Measurements from ENCODE around the gene ABCA3.

ABCA3 gene

DNA sequence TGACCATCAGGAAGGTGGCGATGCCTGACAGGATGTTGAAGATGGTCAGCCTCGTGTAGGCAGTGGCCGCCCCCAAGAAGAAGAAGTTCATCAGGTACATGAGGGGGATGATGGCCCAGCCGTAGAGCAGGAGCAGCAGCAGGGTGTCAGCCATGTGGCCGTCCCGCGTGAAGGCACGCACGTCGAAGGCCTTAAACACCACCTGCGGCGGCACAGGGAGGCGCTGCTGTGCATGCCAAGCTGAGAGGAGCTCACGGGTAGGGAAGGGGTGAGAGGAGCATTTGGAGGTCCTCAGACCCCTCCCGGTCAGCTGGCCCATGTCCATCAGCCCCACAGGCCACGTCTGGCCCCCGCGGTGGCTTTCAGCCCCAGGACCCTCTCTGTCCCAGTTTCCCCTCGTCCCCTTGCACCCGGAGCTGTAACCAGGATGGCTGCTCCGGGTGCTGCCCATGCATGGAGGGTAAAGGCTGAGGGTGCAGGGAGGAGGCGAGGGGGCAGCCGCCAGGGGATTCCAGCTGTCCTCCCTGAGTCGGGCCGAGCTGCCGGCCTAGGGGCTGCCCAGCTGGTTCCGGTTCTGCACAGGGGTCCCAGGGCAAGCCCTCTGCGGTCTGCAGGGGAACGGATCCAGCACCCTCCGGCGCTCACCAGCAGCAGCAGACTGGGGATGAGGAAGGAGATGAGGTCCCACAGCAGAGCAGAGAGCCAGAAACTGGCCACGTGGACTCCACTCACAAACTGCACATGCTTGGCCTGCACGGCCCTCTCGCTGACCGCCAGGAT is 55.5 kb downstream of the ABCA3 start:
- Histone ChIP-seq H3K4me3 (no peak overlapping the region), H3K27ac (no peak overlapping the region)

DNA sequence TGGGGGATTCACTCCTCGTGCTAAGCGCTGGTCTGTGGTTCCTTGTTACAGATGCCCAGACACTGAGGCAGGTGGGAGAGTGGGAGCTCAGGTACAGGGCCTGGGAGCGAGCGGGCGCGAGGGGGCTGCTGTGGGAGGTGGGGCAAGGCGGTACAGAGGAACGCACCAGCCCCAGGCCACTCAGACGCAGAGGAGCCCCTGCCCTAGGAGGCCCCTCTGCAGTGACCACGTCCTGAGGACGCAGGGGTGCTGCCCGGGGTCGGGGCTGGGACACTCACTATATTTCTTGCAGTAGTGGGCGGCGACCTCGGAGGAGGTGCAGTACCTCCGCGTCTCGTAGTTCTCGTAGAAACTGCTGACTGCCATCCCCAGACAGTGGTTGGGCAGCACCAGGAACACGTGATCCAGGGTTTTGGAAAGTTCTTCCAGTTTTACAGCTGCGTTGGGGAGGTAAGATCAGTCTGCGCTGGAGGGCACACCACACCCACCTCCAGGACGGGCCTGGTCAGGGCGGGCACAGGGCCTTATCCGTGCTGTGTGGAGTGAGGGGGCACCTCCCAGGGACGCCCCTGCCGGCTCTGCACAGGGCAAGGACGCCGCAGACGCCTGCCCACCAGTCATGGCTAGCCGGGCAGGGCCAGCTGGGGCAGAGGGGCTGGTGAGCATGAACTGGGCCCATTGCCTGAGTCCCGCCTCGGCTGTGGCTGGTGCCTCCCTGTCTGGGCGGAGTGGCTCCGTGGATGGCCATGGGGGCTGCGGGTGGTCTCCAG is 56.3 kb downstream of the ABCA3 start:
- Histone ChIP-seq H3K4me3 (no peak overlapping the region), H3K27ac (no peak overlapping the region)

DNA sequence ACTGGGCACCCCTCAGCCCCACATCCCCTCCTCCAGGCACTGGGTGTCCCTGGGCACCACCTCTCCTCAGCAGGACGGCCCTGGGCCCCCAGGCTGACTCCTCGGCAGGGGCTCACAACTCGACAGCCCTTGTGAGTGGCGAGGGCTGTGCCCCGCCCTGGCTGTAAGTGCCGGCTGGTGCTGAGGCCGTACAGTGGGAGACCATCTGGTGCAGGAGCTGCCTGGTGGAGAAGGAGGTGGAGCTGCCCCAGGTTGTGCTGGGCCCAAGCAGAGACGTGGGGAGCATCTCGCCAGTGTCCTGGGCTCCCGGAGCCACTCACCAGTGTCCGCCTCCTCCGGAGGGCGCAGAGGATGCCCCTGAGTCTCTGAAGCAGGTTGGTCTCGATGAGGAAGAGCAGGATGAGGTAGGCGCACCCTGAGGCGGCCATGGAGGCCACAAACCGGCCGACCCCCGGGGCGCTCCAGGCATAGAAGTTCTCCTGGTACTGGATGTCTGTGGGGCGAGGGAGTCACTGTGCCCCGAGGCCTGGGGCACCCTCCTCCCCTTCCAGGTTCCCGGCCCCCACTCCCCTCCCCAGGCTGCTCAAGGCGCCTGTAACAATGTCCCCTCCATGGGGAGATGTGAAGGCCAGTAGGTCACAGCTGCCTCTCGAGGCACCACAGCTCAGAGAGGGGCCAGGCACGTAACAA is 57.5 kb downstream of the ABCA3 start:
- Histone ChIP-seq H3K27ac (no peak overlapping the region), H3K4me3 (no peak overlapping the region)

DNA sequence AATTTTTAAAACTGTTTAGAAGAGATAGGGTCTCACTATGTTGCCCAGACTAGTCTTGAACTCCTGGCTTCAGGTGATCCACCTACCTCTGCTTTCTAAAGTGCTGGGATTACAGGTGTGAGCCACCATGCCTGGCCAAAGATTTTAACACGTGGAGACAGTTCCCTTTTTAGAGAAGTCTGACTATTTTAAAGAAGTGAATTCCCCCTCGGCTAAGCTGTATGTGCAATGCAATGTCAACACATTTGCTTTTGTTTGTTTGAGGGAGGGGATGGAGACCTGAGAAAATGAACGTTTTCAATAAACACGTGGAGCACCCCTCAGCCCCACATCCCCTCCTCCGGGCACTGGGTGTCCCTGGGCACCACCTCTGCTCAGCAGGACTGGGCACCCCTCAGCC is 58.3 kb downstream of the ABCA3 start:
- Histone ChIP-seq H3K27ac (no peak overlapping the region), H3K4me3 (no peak overlapping the region)

DNA sequence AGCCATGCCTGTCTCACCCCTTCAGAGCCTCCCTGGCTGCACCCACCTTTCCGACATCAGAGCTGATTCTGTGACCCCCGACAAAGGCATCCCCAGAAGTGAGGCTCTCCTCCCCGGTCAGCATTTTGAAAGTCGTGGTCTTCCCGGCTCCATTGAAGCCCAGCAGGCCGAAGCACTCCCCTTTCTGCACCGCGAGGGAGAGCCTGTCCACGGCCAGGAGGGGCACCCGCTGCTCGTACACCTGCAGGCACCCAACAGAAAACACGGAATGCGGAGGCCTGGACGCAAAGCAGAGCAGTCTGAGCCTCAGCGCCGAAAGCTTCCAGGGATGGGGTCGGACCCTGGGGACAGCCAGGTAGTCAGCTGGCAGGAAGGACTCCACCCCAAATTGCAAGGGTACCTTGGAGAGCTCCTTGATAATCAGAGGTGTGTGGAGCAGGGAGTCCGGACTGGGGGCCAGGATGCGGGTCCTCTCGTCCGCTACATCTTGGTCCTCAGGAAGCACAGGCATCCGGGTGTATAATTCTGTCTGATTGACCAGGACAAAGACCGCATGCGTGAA is 59.5 kb downstream of the ABCA3 start:
- H3K27ac ChIP-seq = no peak overlapping the region
- H3K4me3 ChIP-seq = no peak overlapping the region

DNA sequence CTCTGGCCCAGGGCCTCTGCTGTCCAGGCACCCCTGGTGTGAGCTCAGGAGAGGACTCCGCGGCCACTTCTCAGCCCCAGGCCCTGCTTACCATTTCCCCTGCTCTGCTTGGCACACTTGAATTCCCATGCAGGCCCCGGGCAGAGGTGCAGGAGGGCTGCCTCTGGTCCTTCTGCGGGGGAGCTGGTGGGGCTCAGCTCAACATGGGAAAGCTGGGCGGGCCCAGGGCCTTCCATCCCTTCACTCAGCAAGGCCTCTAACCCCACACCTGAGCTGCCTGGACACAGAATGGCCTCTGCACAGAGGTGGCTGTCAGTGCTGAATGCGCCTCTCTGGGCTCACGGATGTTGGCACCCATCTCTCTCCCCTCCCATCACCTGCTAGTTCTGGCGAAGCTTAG is 60.1 kb downstream of the ABCA3 start:
- H3K4me3 ChIP-seq = no peak overlapping the region
- no peak overlapping the region for H3K27ac ChIP-seq

DNA sequence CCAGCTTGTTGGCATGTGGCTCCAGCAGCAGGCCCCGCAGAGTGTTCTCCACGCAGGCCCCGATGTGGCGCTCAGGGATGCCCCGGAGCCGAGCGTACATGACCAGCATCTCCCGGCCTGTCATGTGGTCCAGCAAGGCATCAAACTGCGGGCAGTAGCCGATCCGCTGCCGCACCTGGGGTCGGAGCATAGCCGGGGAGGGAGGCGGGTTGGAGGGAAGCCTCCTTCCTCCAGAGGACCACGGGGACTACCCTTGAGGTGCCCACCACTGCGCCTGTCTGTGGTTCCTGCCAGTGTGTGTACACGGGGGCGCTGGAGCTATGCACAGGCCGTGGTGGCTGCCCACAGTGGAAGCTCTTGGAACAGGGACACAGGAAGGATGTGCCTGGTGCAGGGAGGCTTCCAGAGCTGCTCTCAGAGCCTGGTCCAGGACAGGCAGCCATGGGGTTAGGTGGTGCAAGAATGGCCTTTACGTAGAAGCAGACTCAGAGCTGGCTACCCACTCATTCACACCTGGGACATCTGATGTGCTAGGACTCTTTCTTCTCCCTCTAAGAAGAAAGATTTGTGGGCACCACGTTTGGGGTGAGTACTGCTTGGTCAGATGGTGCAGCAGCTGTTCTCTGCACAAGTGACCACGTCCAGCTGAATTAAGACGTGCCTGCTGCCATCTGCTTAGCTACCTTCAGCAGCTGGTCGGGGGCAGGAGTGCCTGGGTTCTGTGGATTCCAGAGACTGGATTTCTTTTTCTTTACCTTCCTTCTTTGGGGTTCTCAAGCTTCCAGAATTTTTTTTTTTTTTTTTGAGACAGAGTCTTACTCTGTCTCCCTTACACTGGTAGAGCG is 61.4 kb downstream of the ABCA3 start:
- H3K27ac ChIP-seq = no peak overlapping the region
- no peak overlapping the region for H3K4me3 ChIP-seq

DNA sequence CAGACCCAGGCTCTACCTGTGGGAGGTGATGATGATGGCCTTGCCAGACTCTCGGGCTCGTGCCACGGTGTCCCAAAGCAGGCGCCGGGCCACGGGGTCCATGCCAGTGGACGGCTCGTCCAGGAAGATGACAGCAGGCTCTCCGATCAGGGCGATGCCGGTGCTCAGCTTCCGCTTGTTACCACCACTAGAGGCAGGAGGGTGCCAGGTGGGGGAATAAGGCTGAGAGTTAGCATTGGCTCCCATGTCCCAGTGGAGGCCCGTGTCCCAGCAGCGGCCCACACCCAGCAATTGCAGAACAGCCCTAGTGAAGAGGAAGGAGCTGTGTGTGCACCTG is 62.3 kb downstream of the ABCA3 start:
- Histone ChIP-seq H3K27ac (no peak overlapping the region), H3K4me3 (no peak overlapping the region)

DNA sequence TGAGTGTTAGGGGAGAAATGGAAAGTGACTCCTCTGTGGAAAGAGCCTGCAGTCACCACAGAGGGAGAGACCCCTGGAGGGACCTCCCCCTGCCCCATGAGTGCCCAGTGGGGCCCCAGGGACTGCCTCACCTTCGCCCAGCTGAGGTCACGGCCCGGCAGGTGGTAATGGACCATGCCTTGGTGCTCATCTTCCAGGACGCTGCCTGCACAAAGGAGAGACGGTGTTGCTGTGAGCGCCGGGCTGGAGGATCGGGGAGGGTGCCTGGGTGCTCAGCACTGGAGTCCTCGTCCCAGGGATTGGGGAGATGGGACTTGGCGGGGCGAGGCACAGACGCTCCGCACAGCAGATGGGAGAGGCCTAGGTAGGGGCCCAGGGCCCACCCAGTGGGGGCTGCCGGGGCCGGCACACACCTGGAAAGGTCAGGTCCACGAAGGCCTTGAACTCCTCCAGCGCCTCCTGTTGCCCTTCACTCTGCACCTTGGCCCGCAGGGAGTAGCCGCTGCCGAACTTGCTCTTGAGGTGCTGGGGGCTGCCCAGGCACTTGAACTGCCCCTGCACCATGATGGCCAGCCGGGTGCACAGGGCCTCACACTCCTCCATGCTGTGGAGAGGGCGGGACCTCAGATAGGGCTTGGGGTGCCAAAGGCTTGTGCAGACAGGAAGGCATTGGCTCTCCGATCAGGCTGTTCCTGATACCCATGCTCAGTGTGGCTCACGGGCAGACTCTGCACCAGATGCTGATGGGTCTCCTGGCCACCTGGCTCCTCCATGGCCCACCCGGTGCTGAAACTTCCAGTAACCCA is 62.9 kb downstream of the ABCA3 start:
- Histone ChIP-seq H3K27ac (no peak overlapping the region), H3K4me3 (no peak overlapping the region)

DNA sequence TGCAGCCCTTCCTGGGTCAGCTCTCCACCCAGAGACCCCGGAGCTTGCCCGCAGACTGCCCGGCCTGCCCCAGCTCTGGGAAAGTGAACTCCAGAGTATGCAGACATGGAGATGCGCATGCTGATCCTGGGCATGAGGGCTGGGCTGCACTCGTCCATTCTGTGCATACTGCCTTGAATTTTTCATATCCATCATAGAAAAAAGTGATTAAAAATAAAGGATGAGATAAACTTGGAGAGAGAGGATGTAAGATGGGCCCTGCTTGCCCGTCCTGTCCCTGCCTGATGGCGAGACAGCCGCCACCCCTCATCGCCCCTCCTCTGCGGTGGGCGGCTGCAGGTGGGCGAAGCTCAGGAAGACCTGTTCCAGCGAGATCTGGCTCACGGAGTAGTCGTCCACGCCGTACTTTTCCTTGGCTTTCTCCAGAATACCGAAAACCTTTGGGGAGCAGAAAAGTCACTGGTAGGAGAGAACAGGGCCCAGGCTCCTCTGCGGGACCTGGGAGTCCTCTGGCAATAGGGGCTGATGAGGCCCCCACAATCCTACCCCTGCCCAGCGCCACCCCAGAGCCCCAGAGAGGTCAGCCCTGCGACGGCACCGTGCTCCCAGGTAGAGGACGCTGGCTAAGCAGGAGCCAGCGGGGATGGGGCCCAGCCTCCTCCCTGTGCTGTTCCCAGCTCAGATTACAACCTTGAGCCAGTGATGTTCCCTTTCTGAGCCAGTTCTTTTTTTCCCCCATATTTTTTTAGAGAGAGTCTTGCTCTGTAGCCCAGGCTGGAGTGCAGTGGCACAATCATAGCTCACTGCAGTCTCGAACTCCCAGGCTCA is 63.9 kb downstream of the ABCA3 start:
- no peak overlapping the region for H3K4me3 ChIP-seq
- H3K27ac ChIP-seq = no peak overlapping the region

DNA sequence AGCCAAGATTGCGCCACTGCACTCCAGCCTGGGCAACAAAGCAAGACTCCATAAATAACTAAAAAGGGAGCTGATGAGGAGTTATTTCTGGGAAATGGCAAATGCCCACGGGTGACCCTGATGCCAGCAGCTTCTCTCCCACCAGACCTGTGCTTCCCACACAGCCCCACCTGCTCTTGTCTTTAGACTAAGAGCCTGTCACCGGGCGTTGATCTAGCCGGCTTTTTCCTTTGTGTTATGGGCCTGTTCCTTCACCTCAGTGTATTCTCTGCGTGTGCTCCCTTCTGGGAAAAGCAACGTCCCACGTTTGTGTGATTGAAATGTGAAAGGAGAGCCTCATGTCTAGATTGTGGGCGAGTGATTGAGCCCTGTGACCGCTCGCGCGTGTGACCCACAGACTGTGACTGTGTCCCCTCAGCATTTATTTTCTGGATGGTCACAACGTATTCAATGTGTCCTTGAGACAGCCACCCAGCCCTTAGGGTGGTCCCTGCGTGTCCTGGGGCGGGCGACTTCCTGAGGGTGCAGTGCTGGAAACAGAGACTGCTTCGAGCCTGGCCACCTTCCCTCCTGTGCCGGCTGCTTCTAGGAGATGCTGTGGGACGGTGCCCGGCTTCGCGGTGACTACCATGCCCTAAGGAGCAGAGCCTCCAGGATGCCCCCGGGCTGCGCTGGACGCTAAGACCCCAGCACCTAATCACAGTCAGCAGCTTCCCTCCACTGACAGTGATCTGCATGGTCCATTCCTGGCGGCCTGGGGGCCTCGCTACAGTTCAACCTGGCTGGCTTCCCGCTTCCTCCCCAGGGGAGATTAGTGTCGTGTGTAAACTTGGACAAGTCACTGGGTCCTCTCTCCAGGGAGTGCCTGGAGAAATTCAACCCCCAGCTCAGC is 64.8 kb downstream of the ABCA3 start:
- Histone ChIP-seq H3K4me3 (no peak overlapping the region), H3K27ac (no peak overlapping the region)

DNA sequence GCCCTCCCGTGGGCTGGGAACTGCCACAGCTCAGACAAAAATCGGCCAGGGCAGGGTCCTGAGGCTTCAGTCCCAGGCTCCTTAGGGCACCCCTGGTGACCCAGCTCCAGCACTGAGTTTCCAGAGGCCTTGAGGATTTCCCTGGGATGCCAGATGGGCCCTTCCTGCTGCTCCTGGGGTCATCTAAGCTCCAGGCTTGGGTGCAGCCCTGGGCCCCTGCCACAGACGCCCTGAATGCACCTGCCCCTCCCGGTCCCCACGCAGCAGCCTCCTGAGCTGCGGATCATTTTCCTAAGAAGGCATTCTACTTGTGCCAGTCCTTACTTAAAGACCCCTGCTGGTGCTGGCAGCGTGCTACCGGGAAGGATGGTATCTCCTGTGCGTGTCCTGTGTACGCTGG is 66.6 kb downstream of the ABCA3 start:
- H3K4me3 ChIP-seq = no peak overlapping the region
- H3K27ac ChIP-seq = peak overlapping the region in 1 of 21 experiments; percentile 29

DNA sequence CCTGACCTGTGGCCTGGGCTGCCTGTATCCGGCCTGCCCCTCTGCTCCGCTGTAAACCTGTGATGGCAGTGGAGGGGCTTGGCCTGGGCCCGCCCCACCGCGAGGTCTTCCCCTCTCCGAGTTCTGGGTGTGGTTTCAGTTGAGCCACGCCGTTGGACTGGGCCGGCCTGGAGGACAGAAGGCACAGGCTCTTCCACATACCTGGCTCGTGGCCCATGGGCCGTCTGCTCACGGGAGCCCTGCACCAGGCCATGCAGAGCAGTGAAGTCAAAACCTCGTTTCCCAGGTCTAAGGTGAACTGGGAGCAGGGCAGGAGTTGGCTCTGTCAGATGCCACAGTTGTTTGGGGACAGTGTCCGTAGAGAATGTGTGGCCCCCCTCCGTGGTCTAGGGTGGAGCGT is 67.0 kb downstream of the ABCA3 start:
- Histone ChIP-seq H3K27ac (no peak overlapping the region), H3K4me3 (no peak overlapping the region)

DNA sequence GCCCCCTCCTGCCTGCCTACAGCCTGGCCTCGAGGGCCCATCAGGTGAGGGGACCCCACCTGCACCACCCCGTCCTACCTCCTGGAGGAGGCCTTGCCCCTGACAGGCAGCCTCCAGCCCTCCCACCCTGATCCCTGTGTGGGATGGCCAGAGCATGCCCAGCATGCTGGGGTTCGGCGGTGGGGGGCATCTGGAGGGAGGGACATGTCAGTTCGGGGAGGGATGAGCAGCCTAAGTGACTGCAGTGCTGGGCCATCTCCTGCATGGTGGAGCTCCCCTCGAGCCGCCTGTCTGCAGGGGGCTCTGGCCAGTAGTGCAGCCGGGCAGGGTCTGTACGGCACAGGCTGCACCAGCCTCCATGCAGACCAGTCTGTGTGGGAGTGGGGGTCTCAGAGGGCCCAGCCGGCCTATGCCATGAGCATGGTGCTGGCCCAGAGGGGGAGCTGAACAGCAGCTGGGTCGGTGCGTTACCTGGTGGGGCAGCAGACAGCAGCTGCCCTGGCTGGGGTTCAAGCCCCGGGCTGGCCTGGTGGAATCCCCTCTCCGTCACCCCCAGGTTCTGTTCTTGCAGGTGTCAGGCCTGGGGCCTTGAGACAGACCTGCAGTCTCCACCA is 68.6 kb downstream of the ABCA3 start:
- no peak overlapping the region for H3K4me3 ChIP-seq
- no peak overlapping the region for H3K27ac ChIP-seq

DNA sequence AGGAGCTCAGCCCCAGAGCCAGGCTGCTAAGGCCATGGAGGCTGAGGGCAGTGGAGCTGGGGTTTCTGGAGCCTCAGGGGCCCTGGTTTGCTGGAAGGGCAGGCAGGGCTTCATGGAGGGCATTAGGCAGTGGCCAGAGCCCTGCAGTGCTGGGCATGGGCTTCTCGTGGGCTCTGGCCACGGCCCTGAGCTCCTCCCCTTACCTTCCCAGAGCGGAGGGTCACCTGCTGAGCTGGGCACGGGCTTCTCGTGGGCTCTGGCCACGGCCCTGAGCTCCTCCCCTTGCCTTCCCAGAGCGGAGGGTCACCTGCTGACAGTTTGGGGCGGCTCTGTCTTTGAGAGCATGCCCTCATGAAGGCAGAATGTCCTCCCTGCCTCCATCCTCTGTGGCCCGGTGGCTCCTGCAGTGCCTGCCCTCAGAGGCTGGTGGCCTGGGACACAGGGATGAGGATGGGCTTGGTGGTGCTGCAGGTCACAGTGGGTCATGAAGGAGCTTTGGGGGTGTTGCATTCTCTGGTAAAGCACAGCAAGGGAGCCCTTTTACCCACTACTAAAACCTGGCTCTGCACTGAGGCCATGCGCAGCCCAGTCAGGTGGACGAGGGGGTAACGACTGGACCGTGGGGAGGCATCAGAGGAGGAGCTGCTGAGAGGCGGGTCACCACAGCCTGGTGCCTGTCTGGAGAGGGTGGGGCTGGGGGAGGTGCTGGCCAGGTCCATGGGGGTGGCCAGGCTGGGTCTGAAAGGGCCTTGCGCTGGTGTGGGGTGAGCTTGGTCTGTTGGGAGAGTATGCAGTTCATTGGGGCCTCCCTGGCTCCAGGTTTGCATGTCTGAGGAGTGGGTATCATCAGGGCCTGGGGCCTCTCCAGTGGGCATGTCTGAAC is 69.7 kb downstream of the ABCA3 start:
- no peak overlapping the region for H3K27ac ChIP-seq
- H3K4me3 ChIP-seq = no peak overlapping the region

DNA sequence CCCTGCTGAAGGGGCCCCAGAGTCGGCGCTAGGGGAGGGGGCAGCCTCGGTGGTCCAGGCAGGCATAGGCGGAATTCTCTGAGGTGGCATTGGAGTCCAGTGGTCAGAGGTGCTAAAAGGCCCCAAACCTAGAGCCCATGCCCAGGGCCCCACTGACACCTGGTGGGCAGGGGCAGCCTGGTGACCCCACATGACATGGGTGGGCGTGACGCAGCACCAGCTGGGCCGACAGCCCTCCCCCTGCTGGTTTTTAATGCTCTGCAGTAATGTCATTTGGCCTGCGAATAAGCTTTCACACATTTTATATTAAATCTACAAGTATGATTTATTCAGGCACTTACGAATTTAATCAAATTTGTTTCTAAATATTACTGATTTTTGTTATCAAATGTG is 70.5 kb downstream of the ABCA3 start:
- Histone ChIP-seq H3K4me3 (no peak overlapping the region), H3K27ac (peak overlapping the region in 1 of 21 experiments; percentile 21)
